HG03159 (cell line): ENCODE data around the gene LSM4.

Experiments used
- ATAC-seq: cut with Tn5 transposase; IDR thresholded peaks from one replicate; pipeline ENCODE4 v1.9.1; 2021; ENCODE audit warnings: mild to moderate bottlenecking, moderate library complexity; ENCODE audit not compliant: unreplicated experiment

Gene LSM4

DNA sequence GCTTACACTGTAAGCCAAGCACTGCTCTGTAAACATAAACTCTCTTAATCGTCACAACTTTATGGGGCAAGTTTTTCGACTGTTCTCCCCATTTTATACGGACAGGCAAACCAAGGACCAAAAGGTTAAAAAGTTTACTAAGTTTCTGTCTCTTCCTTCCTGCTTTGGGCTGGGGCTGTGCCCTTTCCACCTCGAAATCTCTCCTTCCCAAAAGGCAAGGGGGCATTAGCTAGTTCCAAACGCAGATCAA lies 43.7 kb downstream of the LSM4 start:
- ATAC-seq, result no peak

DNA sequence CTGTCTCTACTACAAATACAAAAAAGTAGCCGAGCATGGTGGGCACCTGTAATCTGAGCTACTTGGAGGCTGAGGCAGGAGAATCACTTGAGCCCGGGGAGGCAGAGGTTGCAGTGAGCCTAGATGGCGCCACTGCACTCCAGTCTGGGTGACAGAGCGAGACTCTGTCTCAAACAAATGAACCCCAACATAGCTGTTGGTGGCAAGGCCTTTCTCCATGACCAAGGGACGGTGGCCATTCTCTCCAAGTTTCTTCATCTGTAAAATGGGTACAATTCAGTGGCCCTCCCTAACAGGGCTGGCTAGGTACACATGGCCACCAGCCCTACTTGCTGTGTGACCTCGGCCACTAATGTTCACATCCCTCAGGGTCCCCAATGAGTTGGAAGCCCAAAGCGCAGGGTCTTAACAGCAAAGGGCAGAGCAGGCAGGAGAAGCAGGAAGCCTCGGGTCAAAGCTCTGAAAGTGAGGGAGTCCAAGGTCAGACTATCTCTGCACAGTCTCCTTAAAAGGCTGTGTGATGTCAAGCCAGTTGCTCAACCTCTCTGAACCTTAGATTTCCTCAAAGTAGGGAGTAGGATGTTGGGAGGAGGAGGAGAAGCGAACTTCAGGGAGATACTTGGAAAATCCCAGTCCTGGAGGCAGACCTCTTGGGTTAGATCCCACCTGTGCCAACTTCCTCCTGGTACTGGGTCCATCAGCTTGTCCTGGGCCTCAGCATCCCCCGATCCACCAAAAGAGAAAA lies 44.2 kb downstream of the LSM4 start:
- no peak for ATAC-seq

DNA sequence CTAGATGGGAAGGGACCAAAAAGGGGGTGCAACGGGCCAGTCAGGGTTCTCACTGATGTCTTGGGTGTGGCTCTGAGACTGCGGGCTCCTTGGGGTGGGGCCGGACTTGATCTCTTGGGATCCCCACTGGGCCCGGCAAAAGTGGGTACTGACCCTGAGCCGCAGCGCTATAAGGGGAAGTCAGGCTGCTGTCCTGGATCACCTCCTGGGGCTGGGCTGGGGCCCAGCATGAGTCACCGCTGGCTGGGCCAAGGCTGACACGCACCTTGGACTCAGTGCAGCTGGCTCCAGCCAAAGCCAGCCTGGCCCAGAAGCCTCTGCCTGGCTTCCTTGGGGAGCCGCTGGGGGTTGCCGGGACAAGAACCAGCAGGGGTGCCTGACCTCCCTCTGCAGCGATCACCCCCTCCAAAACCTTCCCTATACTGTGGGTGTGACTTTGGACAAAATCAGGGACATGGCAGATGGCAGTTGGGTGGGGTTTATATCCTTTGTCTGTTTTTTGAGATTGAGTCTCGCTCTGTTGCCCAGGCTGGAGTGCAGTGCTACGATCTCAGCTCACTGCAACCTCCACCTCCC lies 48.0 kb downstream of the LSM4 start:
- no peak for ATAC-seq

DNA sequence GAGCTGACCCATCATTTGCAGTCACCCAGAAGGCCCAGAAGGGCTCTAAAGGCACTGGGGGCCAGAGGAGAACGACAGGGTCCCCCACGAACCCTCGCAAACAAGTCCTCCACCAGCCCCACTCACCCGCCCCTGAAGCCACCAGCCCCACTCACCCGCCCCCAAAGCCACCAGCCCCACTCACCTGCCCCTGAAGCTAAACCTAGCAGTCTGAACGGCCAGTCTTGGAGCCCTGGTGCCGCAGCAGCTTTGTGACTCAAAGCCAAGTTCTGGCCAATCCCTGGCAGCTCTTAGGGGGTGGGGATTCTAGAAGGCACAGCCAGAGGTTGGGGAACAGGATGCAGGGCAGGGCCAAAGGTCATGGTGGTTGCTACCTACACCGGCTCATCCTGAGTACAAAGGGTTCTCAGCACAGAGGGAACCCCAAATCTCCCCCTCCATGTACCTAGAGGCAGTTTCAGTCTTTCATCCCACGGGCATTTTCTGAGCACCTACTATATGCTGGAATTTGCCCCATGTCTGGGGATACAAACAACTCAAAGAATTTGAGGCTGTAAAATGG lies 48.6 kb downstream of the LSM4 start, which contains the start of gene IQCN:
TSS of gene IQCN (minus strand) at position 234 of the 562 bp plus-strand sequence. CDS start 4,974 bp downstream, outside the sequence.
- no peak for ATAC-seq

DNA sequence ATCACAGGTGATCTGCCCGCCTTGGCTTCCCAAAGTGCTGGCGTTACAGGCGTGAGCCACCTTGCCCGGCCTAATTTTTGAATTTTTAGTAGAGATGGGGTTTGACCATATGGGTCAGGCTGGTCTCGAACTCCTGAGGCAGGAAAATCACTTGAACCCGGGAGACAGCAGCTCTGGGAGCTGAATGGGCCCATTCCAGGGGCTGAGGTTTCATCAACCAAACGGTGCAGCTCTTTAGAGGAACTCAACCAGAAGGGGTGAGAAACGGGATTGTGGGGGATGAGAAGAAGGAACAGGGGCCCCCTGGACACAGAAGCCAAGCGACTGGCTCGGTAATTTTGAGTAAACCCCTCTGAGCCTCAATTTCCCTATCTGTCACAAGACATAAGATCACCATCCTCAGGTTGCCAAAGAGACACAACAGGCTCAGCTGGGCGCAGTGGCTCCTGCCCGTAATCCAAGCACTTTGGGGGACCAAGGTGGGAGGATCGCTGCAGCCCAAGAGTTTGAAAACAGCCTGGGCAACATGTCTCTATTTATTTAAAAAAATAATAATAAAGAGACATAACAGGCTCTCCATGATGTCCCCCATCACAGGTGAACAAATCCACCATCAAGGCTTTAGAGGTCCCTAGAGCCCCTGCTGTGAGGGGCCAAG lies 49.2 kb downstream of the LSM4 start:
- no peak for ATAC-seq

DNA sequence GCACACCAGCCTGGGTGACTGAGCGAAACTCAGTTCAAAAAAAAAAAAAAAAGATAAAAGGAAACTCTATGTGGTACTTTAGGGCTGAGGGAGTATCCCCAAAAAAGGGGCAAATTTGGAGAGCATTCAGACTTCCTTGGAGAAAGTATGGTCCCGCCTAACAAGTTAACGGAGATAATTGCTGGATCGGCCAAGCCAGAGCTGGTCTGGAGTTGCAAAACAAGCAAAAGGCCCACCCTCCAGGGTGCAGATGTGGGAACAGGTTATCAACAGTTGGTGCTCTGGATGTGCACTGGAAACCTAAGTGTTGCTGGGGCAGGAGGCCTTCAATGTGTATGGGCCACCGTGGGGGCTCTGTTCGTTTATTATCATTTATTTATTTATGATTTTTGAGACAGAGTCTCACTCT lies 51.4 kb downstream of the LSM4 start:
- ATAC-seq, result no peak

DNA sequence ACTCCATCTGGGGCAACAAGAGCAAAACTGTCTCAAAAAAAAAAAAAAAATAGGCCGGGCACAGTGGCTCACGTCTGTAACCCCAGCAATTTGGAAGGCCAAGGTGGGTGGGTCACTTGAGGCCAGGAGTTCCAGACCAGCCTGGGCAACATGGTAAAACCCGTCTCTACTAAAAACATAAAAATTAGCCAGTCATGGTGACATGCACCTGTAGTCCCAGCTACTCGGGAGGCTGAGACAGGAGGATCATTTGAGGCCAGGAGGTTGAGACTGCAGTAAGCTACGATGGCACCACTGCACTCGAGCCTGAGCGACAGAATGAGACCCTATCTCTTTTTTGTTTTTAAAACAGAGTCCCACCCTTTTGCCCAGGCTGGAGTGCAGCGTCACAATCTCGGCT lies 52.5 kb downstream of the LSM4 start:
- ATAC-seq, result no peak

DNA sequence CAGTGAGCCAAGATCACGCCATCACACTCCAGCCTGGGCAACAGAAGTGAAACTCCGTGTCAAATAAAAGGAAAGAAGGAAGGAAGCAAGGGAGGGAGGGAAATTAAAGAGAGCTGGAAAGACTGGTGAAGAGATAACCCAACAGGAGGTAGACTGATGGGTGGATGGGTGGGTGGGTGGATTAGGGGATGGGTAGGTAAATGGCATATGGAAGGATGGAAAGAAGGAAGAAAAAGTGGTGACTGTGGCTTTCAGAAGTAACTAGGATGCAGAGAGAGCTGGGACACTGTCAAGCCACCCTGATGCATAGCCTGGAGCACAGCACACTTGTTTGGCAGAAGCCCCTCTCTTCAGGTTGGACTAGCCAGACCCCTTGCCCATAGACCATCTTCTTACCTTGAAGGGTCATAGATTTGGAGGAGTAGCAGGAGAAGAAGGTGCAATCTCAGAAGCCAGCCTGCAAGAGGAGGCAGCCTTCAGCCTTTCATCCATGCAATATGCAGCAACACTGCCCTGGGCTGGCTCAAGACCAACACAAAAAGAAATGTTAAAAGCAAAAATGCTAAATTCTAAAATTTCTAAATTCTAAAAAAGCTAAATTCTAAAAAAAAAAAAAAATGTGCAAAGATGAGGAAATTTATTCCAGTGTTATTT lies 53.7 kb downstream of the LSM4 start:
- no peak for ATAC-seq

DNA sequence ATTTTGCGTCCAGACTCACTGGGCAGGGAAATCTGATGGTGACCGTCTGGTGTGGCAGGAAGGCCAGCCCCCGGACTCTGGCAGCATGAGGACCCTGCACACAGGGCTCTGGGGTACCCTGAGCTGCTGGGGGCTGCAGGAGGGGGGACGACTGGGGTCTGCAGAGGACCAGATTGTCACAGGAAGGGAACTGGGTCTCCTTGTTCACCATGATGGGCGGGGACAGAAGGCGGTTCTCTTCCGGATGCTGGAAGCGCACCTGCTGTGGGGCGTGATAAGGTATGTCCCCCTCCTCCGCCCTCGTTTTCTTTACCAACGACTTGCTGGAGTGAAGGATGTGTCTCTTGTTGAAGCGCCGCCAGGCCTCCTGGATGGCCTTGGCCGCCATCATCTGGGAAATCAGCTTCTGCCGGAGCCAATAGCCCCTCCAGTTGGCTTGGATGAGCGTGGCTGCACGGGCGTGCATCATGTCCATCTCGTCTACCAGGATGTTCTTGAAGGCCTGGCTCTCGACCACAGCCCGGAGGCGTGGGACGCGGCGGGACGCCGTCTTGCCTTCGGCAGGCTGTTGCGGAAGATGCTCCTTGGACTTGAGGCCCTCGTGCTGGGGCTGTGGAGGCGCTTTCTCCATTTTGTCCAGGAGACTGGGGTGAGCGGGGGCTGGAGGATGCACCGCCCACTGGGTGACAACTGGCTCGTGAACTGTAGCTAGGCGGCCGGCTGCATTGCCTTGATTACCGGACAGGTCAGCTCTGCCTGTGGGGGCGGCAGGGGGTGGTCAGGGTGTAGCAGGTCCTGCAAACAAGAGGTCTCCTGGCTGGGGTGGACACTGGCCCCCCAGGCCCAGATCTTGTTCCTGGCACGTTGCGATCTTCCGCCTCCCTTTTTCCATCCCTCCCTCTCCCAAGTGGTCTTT lies 55.8 kb downstream of the LSM4 start:
- no peak for ATAC-seq

DNA sequence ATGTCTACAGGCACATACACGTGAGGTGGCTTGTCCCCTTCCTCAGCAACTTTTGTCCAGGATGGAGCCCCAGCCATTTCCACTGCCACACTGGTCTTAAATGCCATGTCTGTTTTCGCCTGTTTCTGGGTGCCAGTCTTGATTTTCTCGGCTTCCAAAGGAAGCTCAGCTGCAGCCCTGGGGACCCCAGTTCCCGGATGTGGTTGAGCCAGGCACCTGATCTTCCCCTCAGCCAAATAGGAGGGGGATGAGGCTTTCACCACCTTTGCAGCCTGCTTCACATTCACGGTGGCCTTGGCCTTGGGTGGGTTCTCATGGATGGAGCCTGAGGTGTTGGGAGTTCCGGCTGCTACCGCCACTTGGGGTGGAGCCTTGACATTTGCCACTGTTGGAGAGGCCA lies 57.3 kb downstream of the LSM4 start:
- no peak for ATAC-seq

DNA sequence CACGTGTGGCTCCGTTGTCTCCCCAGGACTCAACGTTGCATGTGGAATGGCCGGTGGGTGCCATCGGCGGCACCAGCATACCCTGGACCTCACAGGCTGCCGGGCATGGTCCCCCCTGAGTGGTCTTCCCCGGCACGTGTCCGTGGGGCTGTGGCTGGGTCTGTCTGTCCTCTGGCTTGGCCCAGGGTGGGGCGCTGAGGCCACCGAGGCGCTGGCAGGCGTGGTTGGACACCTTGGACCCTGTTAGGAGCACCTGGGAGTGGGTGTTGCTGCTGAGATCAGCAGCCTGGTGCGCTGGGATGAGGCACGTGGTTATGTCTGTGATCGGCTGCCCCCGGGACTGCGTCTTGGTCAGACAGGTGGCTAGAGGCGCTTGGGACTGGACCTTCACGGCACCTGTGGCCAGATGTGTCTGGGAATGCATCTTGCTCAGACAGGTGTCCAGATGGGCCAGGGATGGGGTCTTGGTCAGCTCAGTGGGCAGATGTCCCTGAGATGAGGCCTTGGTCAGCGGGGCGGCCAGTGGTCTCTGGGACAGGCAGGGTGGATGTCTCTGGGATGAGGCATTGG lies 57.8 kb downstream of the LSM4 start:
- ATAC-seq, result no peak

DNA sequence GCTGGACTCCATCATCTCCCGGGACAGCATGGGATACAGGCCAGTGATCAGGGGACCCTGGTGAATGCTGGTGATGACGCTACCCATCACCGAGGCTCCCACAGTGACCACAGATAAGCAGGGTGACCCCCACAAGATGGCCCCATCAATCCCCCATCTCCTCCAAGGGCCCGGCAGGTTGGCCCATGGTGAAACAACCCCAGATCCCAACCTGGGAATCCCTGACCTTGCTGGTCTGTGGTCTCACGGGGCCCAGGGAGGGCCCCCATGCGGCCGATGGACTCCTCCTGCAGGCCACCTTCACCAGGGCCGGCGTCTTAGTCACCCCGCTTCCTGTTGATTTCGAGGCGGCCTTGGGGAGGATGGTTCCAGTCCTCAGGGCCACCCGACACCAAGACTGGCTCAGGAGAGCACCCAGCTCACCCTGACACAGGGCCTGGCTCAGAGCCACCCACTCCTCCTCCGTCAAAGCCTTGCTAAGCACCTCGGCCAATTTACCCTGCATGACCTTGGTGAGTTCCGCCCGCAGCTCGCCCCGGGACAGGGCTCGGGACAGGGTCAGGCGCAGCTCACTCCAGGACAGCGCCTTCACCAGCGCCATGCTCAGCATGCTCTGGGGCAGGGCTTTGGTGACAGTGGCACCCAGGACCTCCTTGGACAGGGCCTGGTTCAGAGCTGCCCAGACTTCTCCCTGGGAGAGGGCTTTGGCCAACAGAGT lies 58.6 kb downstream of the LSM4 start:
- ATAC-seq, result no peak

DNA sequence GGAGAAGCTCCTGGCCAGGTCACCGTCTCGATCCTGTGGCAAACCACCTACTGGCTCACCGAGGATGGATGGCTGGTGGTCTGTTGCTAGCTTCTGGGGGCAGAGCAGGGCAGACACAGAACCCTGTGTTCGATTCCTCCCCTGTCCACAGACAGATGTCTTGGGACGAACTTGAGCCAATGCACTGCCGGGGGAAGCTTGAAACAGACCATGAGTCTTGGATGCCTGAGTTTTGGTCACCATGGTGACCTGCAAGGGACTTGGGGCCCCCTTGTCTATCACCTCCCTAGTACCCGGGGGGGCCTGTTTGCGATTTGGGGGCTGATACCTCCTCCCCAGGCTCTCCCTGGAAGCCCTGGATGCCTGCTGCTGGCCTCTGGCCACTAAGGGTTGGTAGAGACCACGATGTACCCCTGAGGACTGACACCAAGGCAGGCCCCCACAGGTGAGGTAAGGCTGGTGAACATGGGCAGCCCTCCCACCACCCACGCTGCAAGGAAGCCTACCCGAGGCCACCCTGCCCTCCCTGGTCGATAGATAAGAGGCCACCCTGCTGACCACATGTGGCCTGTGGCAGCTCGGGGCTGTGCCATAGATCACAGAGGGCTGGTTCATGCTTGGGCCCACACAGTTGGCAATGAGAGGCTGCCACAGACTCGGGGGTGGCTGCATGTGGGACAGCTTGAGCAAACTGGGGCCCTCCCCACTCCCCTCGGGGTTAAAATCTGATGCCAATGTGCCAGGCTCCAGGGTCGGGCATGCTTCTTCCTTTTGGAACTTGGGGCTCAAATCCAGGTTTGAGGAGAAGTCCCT lies 59.3 kb downstream of the LSM4 start:
- no peak for ATAC-seq

DNA sequence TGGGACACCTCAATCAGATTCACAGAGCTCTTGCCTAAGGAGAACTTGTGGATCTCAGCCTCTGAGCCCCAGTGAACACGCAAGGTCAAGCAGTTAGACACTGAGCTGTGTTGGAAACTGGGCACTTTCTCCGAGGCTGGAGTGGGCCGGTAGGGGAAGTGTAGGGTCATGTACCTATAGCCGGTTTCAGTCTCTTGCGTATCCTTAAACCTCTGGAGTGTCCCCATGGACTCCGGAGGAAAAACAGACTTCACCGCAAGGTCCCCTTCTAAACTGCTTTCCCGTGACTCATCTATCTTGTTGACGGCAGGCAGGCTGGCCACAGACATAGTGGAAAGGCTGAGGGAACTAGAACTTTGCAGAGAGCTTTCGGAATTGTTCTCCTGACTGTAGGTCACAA lies 60.0 kb downstream of the LSM4 start:
- ATAC-seq, result no peak

DNA sequence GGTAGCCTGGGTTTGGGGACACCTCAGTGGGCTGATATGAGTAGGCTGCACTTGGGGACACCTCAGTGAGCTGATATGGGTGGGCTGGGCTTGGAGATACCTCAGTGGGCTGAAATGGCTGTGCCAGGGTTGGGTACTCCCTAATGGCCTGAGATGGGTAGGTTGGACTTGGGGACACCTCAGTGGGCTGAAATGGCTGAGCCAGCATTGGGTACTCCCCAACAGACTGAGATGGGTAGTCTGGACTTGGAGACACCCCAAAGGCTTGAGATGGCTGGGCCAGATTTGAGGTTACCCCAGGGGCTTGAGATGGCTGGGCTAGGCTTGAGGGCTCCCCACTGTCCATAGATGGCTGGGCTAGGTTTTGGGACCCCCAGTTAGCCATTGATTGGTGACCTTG lies 60.7 kb downstream of the LSM4 start:
- no peak for ATAC-seq

DNA sequence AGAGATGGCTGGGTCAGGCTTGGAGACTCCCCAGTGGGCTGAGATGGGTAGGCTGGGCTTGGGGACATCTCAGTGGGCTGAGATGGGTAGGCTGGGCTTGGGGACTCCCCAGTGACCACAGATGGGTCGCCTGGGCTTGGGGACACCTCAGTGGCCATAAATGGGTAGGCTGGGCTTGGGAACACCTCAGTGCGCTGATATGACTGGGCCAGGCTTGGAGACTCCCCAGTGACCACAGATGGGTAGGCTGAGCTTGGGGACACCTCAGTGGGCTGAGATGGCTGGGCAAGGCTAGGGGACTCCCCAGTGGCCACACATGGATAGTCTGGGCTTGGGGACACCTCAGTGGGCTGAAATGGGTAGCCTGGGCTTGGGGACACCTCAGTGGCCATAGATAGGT lies 61.4 kb downstream of the LSM4 start:
- ATAC-seq, result no peak

DNA sequence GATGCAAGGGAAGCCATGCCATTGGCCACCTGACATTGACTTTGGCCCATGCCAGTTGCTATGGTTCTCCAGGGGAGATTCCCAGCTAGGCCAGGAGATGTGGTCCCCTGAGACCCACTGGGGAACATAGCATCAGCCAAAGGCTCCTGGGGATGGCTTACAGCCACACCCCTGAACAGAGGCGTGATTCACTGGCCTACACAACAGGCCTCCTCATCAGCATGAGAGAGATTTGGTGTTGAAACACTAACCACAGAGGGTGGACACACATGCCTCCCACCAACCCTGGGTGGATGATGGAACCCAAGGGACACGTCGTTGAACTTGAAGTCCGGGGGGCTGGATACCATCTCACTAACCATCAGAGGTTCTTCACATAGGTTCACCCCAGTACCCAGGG lies 63.0 kb downstream of the LSM4 start:
- ATAC-seq, result no peak

DNA sequence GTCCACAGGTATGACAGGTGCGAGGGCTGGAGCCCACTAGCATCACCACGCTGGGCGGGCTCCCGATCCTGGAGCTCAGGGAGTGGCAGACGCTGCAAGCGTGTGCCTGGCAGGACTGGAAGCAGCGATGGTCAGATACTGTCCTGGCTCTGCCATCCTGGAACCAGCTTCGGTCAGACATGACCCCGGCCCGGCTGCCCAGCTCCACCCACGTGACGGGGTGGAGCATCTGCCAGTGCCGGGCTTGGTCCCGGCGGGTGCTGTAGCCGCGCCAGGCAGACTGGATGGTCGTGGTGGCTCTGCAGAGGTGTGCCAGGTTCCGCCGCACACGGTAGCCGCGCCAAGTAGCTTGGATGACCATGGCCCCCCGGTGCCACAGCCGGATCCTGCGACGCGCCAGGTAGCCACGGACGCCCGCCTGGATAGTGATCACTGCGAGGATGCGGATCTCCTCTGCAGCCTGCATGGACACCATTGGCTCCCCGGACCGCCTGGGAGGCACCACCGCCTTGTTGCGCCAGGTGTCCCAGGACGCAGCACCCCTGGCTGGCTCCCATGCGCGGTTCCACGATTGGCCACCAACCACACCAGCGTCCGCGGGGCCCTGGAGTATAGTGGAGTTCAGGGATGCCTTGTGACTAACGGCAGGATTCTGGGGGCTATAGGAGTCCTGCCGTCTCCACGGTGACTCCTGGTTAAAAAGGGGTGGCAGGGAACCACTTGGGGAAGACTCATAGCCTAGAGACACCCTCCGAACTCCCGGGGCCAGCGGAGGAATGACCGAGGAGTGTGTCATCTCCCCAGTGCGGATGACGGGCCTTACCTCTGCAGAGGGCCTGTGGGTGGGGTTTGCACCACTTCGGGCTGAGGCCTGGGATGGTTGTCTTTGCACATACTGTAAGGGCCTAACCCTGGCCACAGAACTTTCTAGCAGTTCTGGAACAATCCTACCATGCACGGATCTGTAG lies 65.1 kb downstream of the LSM4 start:
- ATAC-seq, result no peak
